Upper lobe of right lung (tissue), 1 donor: Measurements from ENCODE around the gene PTPRN2. TPM values are rescaled to one million over a fixed set of nuclear protein-coding genes. Genes with fewer than 3 reads are reported as not detected.

Source experiments
- ATAC-seq: fragments of 200-7000 bp; cut with Tn5 transposase; one replicate; pipeline ENCODE4 v1.9.1; 2020; ENCODE audit warnings: mild to moderate bottlenecking, moderate library complexity
- DNase-seq: peaks from one replicate; pipeline ENCODE4 v3.0.0-alpha.2; 2020
- H3K27ac ChIP-seq: fragments of 200-600 bp; one replicate; pipeline ENCODE4 v1.8.0; 2022
- H3K27me3 ChIP-seq: fragments of 200-600 bp; one replicate; pipeline ENCODE4 v1.8.0; 2022; ENCODE audit warnings: mild to moderate bottlenecking
- H3K36me3 ChIP-seq: fragments of 200-600 bp; one replicate; pipeline ENCODE4 v1.8.0; 2022
- H3K4me1 ChIP-seq: fragments of 200-600 bp; one replicate; pipeline ENCODE4 v1.8.0; 2022
- H3K4me3 ChIP-seq: fragments of 200-600 bp; one replicate; pipeline ENCODE4 v1.8.0; 2022; ENCODE audit warnings: mild to moderate bottlenecking
- H3K9me3 ChIP-seq: fragments of 200-600 bp; one replicate; pipeline ENCODE4 v1.8.0; 2022
- intact Hi-C: fragments of 100-400 bp; cut with DNase I; formaldehyde crosslinking; loops from one replicate; pipeline ENCODE4 v1.11.0; 2022
- total RNA-seq: library from RNA; stranded (reverse); fragmentation: NEBNext Ultra II Directional; extraction: Animal tissue kit (Norgen Biotek cat#: 25700); gene quantifications from one replicate; pipeline ENCODE4 v1.2.1, GENCODE V29; 2021
- TF ChIP-seq, protein P1 (sequence below): fragments of 200-600 bp; IDR thresholded peaks from one replicate; pipeline ENCODE4 v1.8.0; 2022; ENCODE audit warnings: antibody characterized with exemption
- donor health status: DM: no; HTN: yes; CAD: no; lungs with severe emphysema.

The PTPRN2 gene
- total RNA-seq, 1 donor from 2014 or later: 4.9 TPM

- TF ChIP-seq, protein P1, sequence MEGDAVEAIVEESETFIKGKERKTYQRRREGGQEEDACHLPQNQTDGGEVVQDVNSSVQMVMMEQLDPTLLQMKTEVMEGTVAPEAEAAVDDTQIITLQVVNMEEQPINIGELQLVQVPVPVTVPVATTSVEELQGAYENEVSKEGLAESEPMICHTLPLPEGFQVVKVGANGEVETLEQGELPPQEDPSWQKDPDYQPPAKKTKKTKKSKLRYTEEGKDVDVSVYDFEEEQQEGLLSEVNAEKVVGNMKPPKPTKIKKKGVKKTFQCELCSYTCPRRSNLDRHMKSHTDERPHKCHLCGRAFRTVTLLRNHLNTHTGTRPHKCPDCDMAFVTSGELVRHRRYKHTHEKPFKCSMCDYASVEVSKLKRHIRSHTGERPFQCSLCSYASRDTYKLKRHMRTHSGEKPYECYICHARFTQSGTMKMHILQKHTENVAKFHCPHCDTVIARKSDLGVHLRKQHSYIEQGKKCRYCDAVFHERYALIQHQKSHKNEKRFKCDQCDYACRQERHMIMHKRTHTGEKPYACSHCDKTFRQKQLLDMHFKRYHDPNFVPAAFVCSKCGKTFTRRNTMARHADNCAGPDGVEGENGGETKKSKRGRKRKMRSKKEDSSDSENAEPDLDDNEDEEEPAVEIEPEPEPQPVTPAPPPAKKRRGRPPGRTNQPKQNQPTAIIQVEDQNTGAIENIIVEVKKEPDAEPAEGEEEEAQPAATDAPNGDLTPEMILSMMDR: no peak
- Histone ChIP-seq H3K4me3 (no peak overlapping the region), H3K4me1 (no peaks in the 10 kb centered on the region), H3K36me3 (no peaks in the 10 kb centered on the region), H3K27ac (no peak overlapping the region), H3K27me3 (no peaks in the 10 kb centered on the region), H3K9me3 (no peaks in the 10 kb centered on the region)
- DNase-seq (peak; percentile 29), ATAC-seq (no peak)
- intact Hi-C loops: no loop called here
Measured at GRCh38 chr7:157991761-157992160, 595.9 kb downstream of the PTPRN2 start.

DNA sequence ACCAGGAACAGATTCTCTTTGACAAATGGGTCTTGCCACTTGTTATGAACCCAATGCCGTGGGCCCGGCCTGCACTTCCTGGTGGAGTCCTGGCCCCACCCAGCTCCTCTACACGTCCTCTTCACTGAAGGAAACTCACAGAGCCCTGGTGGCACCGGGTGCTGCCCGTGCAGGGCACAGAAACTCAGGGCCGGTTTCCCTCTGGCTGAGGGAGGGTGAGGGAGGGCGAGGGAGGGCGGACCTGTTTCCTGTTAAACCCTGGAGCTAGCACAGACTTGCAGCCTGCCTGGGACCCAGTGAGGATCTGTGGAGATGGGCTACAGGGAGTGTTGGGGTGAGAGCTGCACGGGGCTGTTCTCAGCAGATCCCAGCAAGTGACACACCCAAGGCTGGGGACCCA lies 596.3 kb downstream of the PTPRN2 start:
- Histone ChIP-seq H3K36me3 (no peaks in the 10 kb centered on the region), H3K27me3 (no peaks in the 10 kb centered on the region), H3K9me3 (no peaks in the 10 kb centered on the region), H3K27ac (no peak overlapping the region), H3K4me3 (no peak overlapping the region), H3K4me1 (no peaks in the 10 kb centered on the region)
- TF ChIP-seq, protein P1: no peak
- intact Hi-C loops: no loop called here
- ATAC-seq: peak; percentile 26
- DNase-seq: peak; percentile 62

- no peak for DNase-seq
- Histone ChIP-seq H3K27ac (no peak overlapping the region), H3K9me3 (no peaks in the 10 kb centered on the region), H3K36me3 (no peaks in the 10 kb centered on the region), H3K4me1 (no peaks in the 10 kb centered on the region), H3K27me3 (no peaks in the 10 kb centered on the region), H3K4me3 (no peak overlapping the region)
- TF ChIP-seq, protein P1: no peak
- ATAC-seq: no peak
- intact Hi-C loops: no loop called here
Measured at GRCh38 chr7:157990881-157991250, 596.8 kb downstream of the PTPRN2 start.

DNA sequence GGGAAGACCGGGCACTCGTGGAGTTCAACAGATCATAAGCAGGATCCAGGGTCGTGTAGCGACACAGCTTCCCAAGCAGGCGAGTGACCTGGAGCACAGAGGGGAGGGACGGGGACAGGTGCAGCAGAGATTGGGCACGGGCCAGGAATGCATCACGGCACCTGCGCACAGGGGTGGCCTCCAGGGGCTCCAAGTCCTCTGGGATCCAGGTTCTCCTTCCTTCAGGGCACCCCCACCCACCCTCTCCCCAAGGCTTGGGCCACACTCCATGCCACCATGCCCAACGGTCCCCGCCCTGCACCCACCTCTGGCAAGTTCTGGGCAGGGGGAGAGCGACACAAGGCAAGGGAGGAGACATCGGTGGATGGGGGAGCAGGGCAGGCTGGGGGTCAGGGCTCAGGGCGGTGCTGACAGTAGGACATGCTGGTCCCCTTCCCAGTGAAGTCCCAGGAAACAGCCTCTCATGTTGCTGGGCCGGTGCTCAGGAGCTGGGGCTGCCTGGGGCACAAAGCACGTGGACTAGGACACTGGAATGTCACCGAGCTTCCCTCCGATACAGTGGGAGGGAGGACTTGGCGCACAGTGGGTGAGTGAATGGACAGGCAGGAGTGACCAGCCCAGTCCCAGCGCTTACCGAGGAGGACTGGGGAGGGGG lies 597.3 kb downstream of the PTPRN2 start:
- DNase-seq: peak; percentile 50
- H3K9me3 ChIP-seq: no peaks in the 10 kb centered on the region
- no peak overlapping the region for H3K4me3 ChIP-seq
- TF ChIP-seq, protein P1: no peak
- ATAC-seq: no peak
- no peaks in the 10 kb centered on the region for H3K36me3 ChIP-seq
- intact Hi-C loops: no loop called here
- H3K4me1 ChIP-seq: no peaks in the 10 kb centered on the region
- H3K27me3 ChIP-seq: no peaks in the 10 kb centered on the region
- H3K27ac ChIP-seq: no peak overlapping the region

GRCh38 chr7:157989589-157989988 lies 598.0 kb downstream of the PTPRN2 start:
- Histone ChIP-seq H3K36me3 (no peaks in the 10 kb centered on the region), H3K4me1 (no peaks in the 10 kb centered on the region), H3K4me3 (no peak overlapping the region), H3K9me3 (no peaks in the 10 kb centered on the region), H3K27ac (no peak overlapping the region), H3K27me3 (no peaks in the 10 kb centered on the region)
- intact Hi-C loops: no loop called here
- peak; percentile 44 for DNase-seq
- ATAC-seq: no peak
- TF ChIP-seq, protein P1: no peak

GRCh38 chr7:157987906-157988305 lies 599.7 kb downstream of the PTPRN2 start:
- intact Hi-C loops: no loop called here
- peak; percentile 22 for DNase-seq
- ATAC-seq: no peak
- Histone ChIP-seq H3K27me3 (no peaks in the 10 kb centered on the region), H3K4me3 (no peak overlapping the region), H3K9me3 (no peaks in the 10 kb centered on the region), H3K27ac (no peak overlapping the region), H3K4me1 (no peaks in the 10 kb centered on the region), H3K36me3 (no peaks in the 10 kb centered on the region)
- TF ChIP-seq, protein P1: no peak
